H9 (cell line): ENCODE results near the gene TCF7L2. TPM values are rescaled to one million over a fixed set of nuclear protein-coding genes. Genes with fewer than 3 reads are reported as not detected.

Experiments used
- DNase-seq: peaks from one replicate; pipeline ENCODE4 v3.0.0-alpha.2; 2017
- H2AFZ ChIP-seq: one replicate; pipeline ENCODE4 v1.6.1; 2013; ENCODE audit warnings: mild to moderate bottlenecking, low read length, control low read depth, moderate library complexity
- H2AK5ac ChIP-seq: 2 replicates; pipeline ENCODE4 v1.6.1; 2013; ENCODE audit warnings: low read length, control low read depth, mixed read lengths; ENCODE audit not compliant: insufficient read length
- H2BK120ac ChIP-seq: one replicate; pipeline ENCODE4 v1.6.1; 2013; ENCODE audit warnings: low read depth, mild to moderate bottlenecking, low read length, control low read depth, inconsistent platforms; ENCODE audit not compliant: poor library complexity, severe bottlenecking
- H2BK12ac ChIP-seq: 2 replicates; pipeline ENCODE4 v1.6.1; 2013; ENCODE audit warnings: low read length, control low read depth, mixed read lengths, low read depth; ENCODE audit not compliant: insufficient read length
- H2BK15ac ChIP-seq: 2 replicates; pipeline ENCODE4 v1.6.1; 2013; ENCODE audit warnings: low read depth, low read length, control low read depth
- H2BK20ac ChIP-seq: one replicate; pipeline ENCODE4 v1.6.1; 2013; ENCODE audit warnings: low read depth, mild to moderate bottlenecking, low read length, control low read depth, inconsistent platforms; ENCODE audit not compliant: poor library complexity, severe bottlenecking
- H2BK5ac ChIP-seq: 2 replicates; pipeline ENCODE4 v1.6.1; 2013; ENCODE audit warnings: low read length, control low read depth, mixed read lengths; ENCODE audit not compliant: insufficient read length
- H3K14ac ChIP-seq: 2 replicates; pipeline ENCODE4 v1.6.1; 2013; ENCODE audit warnings: low read length, control low read depth; ENCODE audit not compliant: insufficient read depth
- H3K18ac ChIP-seq: 2 replicates; pipeline ENCODE4 v1.6.1; 2013; ENCODE audit warnings: low read depth, mild to moderate bottlenecking, mixed read lengths, low read length, control low read depth; ENCODE audit not compliant: insufficient read length
- H3K23ac ChIP-seq: 2 replicates; pipeline ENCODE4 v1.6.1; 2013; ENCODE audit warnings: low read length, control low read depth, mixed read lengths, low read depth; ENCODE audit not compliant: insufficient read length
- H3K23me2 ChIP-seq: 2 replicates; pipeline ENCODE4 v1.6.1; 2013; ENCODE audit warnings: low read depth, mild to moderate bottlenecking, mixed read lengths, low read length, control low read depth; ENCODE audit not compliant: insufficient read length, poor library complexity, severe bottlenecking
- H3K27ac ChIP-seq: 2 replicates; pipeline ENCODE4 v1.5.1; 2013; ENCODE audit warnings: low read length, control low read depth, mixed read lengths, low read depth; ENCODE audit not compliant: insufficient read length
- H3K27me3 ChIP-seq: 2 replicates; pipeline ENCODE4 v1.6.1; 2013; ENCODE audit warnings: low read length, control low read depth, inconsistent platforms; ENCODE audit not compliant: insufficient read depth
- H3K4ac ChIP-seq: 2 replicates; pipeline ENCODE4 v1.6.1; 2013; ENCODE audit warnings: low read depth, mild to moderate bottlenecking, control low read depth, inconsistent platforms, low read length, moderate library complexity
- H3K4me1 ChIP-seq: 2 replicates; pipeline ENCODE4 v1.6.1; 2013; ENCODE audit warnings: low read length, control low read depth, inconsistent platforms; ENCODE audit not compliant: insufficient read depth
- H3K4me2 ChIP-seq: 2 replicates; pipeline ENCODE4 v1.6.1; 2013; ENCODE audit warnings: low read length, control low read depth, mixed read lengths; ENCODE audit not compliant: insufficient read length, insufficient read depth
- H3K56ac ChIP-seq: 2 replicates; pipeline ENCODE4 v1.6.1; 2013; ENCODE audit warnings: low read depth, mild to moderate bottlenecking, mixed read lengths, low read length, control low read depth; ENCODE audit not compliant: insufficient read length
- H3K79me1 ChIP-seq: 2 replicates; pipeline ENCODE4 v1.6.1; 2013; ENCODE audit warnings: low read depth, mild to moderate bottlenecking, moderate library complexity, low read length, control low read depth, inconsistent platforms; ENCODE audit not compliant: insufficient read depth, poor library complexity, severe bottlenecking
- H3K79me2 ChIP-seq: 2 replicates; pipeline ENCODE4 v1.6.1; 2013; ENCODE audit warnings: low read length, control low read depth, inconsistent platforms; ENCODE audit not compliant: insufficient read depth
- H3K9ac ChIP-seq: 2 replicates; pipeline ENCODE4 v1.6.1; 2013; ENCODE audit warnings: low read length, control low read depth, mixed read lengths; ENCODE audit not compliant: insufficient read length; ENCODE audit errors: extremely low read depth
- H3K9me3 ChIP-seq: one replicate; pipeline ENCODE4 v1.6.1; 2013; ENCODE audit warnings: low read depth, low read length, inconsistent platforms; ENCODE audit not compliant: control insufficient read depth
- H3T11ph ChIP-seq: one replicate; pipeline ENCODE4 v1.6.1; 2013; ENCODE audit warnings: mild to moderate bottlenecking, low read length, control low read depth, inconsistent platforms
- H4K20me1 ChIP-seq: one replicate; pipeline ENCODE4 v1.6.1; 2013; ENCODE audit not compliant: control insufficient read depth, insufficient read length, insufficient read depth
- H4K5ac ChIP-seq: 2 replicates; pipeline ENCODE4 v1.6.1; 2013; ENCODE audit warnings: low read depth, mild to moderate bottlenecking, mixed read lengths, low read length, control low read depth; ENCODE audit not compliant: insufficient read length
- H4K8ac ChIP-seq: replicated peaks from 2 replicates; pipeline ENCODE4 v1.6.1; 2013; ENCODE audit warnings: low read length, control low read depth, mixed read lengths, low read depth; ENCODE audit not compliant: insufficient read length
- H4K91ac ChIP-seq: 2 replicates; pipeline ENCODE4 v1.6.1; 2013; ENCODE audit warnings: low read depth, mild to moderate bottlenecking, moderate library complexity, mixed read lengths, low read length, control low read depth; ENCODE audit not compliant: insufficient read length
- H3K27ac Mint-ChIP-seq, 3 experiments: 2 replicates in 2 of 3; 3 replicates in 1 of 3; pipeline ENCODE4 v1.8.0; 2020 to 2021; ENCODE audit warnings: mixed read lengths in 3 of 3, mild to moderate bottlenecking in 1 of 3, moderate library complexity in 1 of 3
- H3K27me3 Mint-ChIP-seq: 2 replicates; pipeline ENCODE4 v1.8.0; 2021; ENCODE audit warnings: low read depth, mild to moderate bottlenecking, moderate library complexity, mixed read lengths
- H3K36me3 Mint-ChIP-seq, 3 experiments: 2 replicates in 2 of 3; 3 replicates in 1 of 3; pipeline ENCODE4 v1.8.0; 2020 to 2021; ENCODE audit warnings: low read depth in 3 of 3, mixed read lengths in 3 of 3; ENCODE audit not compliant: insufficient read depth in 1 of 3
- H3K4me1 Mint-ChIP-seq, 2 experiments: 2 replicates each; pipeline ENCODE4 v1.8.0; 2020; ENCODE audit warnings: mixed read lengths in 2 of 2
- H3K4me3 Mint-ChIP-seq, 2 experiments: 2 replicates in 1 of 2; 3 replicates in 1 of 2; pipeline ENCODE4 v1.8.0; 2020 to 2021; ENCODE audit warnings: mild to moderate bottlenecking in 2 of 2, mixed read lengths in 2 of 2, moderate library complexity in 1 of 2
- H3K9me3 Mint-ChIP-seq, 2 experiments: 2 replicates in 1 of 2; 3 replicates in 1 of 2; pipeline ENCODE4 v1.8.0; 2020; ENCODE audit warnings: mild to moderate bottlenecking in 2 of 2, mixed read lengths in 2 of 2, moderate library complexity in 1 of 2
- WGBS: extraction: QIAGEN DNeasy Blood & Tissue Kit; methylation state at CpG from one replicate; pipeline ENCODE4 v1.1.7; 2013; ENCODE audit warnings: missing lambda C conversion rate, low lambda C conversion rate, mixed read lengths; ENCODE audit not compliant: insufficient read length; ENCODE audit errors: extremely low coverage; 5-methylcytosine and 5-hydroxymethylcytosine counted together
- total RNA-seq: library from RNA; stranded (reverse); gene quantifications from 2 replicates; pipeline ENCODE4 v1.2.1, GENCODE V29; 2021
- TF ChIP-seq, protein P1 (sequence below): fragments of 200-600 bp; sonication (generic); conservative IDR thresholded peaks from 3 replicates; pipeline ENCODE4 v1.8.0; 2021; ENCODE audit warnings: antibody characterized with exemption, mild to moderate bottlenecking

The TCF7L2 gene
- total RNA-seq, 1 experiment from 2014 or later: 71.1 TPM

DNA sequence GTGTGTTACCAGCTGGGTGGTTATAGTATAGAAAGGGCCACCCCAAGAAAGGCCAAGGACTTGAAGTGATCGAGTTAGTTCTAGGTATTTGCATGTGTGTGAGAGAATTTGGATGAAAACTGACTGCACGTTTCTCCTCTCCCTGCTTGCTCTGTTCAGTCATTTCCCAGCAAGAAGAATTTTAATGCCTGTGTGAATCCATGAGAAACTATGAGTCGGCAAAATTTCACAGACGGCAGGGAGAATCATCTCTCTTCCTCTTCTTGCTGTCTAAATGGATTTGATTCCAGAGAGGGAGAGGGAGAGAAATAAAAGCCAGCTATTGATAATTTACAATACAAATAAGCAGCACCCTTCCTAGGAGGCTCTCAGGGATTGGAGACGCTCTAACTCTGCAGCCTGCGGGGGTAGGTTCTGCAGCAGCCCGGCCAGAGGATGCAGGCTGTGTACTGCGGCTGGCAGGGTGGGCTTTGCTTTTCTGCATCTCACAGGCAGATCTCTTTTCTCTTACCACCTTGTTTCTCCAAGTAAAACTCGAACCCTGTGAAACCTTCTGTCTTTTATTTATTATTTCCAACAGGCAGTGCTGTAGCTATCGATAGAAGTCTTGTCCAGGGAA lies 183.6 kb downstream of the TCF7L2 start:
- no CpG with 5 or more reads among the region's 10 CpGs for WGBS
- Histone ChIP-seq H3K4me1 (peaks cover 37% of the 10 kb centered on the region; the same call in 1 of the 2 replicates), H4K91ac (no peak overlapping the region), H3K27me3 (no peaks in the 10 kb centered on the region), H2BK120ac (no peak overlapping the region), H4K5ac (no peak overlapping the region), H3K23me2 (no peaks in the 10 kb centered on the region), H3K9ac (no peak overlapping the region), H3K4ac (no peak overlapping the region), H4K8ac (no peak overlapping the region), H4K20me1 (no peaks in the 10 kb centered on the region), H3T11ph (no peak overlapping the region), H3K79me2 (peaks cover 9% of the 10 kb centered on the region; the same call in 1 of the 2 replicates), H2AK5ac (no peak overlapping the region), H3K14ac (no peak overlapping the region), H3K9me3 (no peaks in the 10 kb centered on the region), H2BK20ac (no peak overlapping the region), H3K23ac (no peak overlapping the region), H2BK15ac (no peak overlapping the region), H2BK5ac (no peak overlapping the region), H2BK12ac (no peak overlapping the region), H3K18ac (no peak overlapping the region), H2AFZ (no peak overlapping the region), H3K79me1 (peaks cover 3% of the 10 kb centered on the region), H3K27ac (no peak overlapping the region), H3K4me2 (no peak overlapping the region), H3K56ac (no peak overlapping the region)
- H3K27ac Mint-ChIP-seq: peak overlapping the region; percentile 77 to 94 (median 85)
- TF ChIP-seq, protein P1, sequence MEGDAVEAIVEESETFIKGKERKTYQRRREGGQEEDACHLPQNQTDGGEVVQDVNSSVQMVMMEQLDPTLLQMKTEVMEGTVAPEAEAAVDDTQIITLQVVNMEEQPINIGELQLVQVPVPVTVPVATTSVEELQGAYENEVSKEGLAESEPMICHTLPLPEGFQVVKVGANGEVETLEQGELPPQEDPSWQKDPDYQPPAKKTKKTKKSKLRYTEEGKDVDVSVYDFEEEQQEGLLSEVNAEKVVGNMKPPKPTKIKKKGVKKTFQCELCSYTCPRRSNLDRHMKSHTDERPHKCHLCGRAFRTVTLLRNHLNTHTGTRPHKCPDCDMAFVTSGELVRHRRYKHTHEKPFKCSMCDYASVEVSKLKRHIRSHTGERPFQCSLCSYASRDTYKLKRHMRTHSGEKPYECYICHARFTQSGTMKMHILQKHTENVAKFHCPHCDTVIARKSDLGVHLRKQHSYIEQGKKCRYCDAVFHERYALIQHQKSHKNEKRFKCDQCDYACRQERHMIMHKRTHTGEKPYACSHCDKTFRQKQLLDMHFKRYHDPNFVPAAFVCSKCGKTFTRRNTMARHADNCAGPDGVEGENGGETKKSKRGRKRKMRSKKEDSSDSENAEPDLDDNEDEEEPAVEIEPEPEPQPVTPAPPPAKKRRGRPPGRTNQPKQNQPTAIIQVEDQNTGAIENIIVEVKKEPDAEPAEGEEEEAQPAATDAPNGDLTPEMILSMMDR: no peak
- DNase-seq: no peak
- H3K36me3 Mint-ChIP-seq: peaks cover 0 to 7% (median 4%) of the 10 kb centered on the region in 3 experiments; a peak in 4 of 7 replicates
- H3K9me3 Mint-ChIP-seq: no peaks in the 10 kb centered on the region
- H3K4me3 Mint-ChIP-seq: peak overlapping the region in 1 of 2 experiments; percentile 20; a peak in 3 of 5 replicates
- H3K4me1 Mint-ChIP-seq: peaks cover 92 to 99% of the 10 kb centered on the region in 2 experiments
- no peaks in the 10 kb centered on the region for H3K27me3 Mint-ChIP-seq
